Gastroesophageal sphincter (tissue), 3 donors: ENCODE results near the gene P2RX7.

Experiments
- CTCF ChIP-seq, 4 experiments: fragments of 200-600 bp in 2 of 4; fragments of 450-650 bp in 2 of 4; sonication (generic) in 1 of 4; IDR thresholded peaks; one replicate each; pipeline ENCODE4 v1.5.1; 2017 to 2019; ENCODE audit warnings: antibody characterized with exemption in 4 of 4, mild to moderate bottlenecking in 2 of 4, moderate library complexity in 2 of 4
- EP300 ChIP-seq: sonication (generic); formaldehyde crosslinking; IDR thresholded peaks from one replicate; pipeline ENCODE4 v1.6.1; 2017; ENCODE audit warnings: antibody characterized with exemption, mild to moderate bottlenecking
- POLR2A ChIP-seq, 2 donors: fragments of 450-650 bp; IDR thresholded peaks; one replicate each; pipeline ENCODE4 v1.6.1; 2017; ENCODE audit warnings: antibody characterized with exemption in 2 of 2, mild to moderate bottlenecking in 2 of 2, moderate library complexity in 1 of 2
- POLR2AphosphoS5 ChIP-seq: sonication (generic); formaldehyde crosslinking; IDR thresholded peaks from one replicate; pipeline ENCODE4 v1.6.1; 2017; ENCODE audit warnings: antibody characterized with exemption

GRCh38 chr12:121102307-121102706, 30.4 kb upstream of the P2RX7 start:
- TF ChIP-seq EP300: no peak
- no peak for TF ChIP-seq CTCF (IDR thresholded peaks at IDR 0.05)
- TF ChIP-seq POLR2A (IDR thresholded peaks at IDR 0.05): no peak
- no peak for TF ChIP-seq POLR2AphosphoS5
